ENCODE results near the gene GNAO1. TPM values are rescaled to one million over a fixed set of nuclear protein-coding genes. Genes with fewer than 3 reads are reported as not detected.

The GNAO1 gene
- total RNA-seq, 1 donor = under 0.01 TPM

GRCh38 chr16:56310690-56311089 lies 119.4 kb downstream of the GNAO1 start:
- TF ChIP-seq, protein P1, sequence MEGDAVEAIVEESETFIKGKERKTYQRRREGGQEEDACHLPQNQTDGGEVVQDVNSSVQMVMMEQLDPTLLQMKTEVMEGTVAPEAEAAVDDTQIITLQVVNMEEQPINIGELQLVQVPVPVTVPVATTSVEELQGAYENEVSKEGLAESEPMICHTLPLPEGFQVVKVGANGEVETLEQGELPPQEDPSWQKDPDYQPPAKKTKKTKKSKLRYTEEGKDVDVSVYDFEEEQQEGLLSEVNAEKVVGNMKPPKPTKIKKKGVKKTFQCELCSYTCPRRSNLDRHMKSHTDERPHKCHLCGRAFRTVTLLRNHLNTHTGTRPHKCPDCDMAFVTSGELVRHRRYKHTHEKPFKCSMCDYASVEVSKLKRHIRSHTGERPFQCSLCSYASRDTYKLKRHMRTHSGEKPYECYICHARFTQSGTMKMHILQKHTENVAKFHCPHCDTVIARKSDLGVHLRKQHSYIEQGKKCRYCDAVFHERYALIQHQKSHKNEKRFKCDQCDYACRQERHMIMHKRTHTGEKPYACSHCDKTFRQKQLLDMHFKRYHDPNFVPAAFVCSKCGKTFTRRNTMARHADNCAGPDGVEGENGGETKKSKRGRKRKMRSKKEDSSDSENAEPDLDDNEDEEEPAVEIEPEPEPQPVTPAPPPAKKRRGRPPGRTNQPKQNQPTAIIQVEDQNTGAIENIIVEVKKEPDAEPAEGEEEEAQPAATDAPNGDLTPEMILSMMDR (IDR thresholded peaks at IDR 0.05; ENCODE audit: insufficient read depth, low read depth, low read length) = no peak
- DNase-seq (ENCODE audit: low read depth) = no peak
- H3K4me3 ChIP-seq (ENCODE audit: low read depth, low read length) = no peak overlapping the region

DNA sequence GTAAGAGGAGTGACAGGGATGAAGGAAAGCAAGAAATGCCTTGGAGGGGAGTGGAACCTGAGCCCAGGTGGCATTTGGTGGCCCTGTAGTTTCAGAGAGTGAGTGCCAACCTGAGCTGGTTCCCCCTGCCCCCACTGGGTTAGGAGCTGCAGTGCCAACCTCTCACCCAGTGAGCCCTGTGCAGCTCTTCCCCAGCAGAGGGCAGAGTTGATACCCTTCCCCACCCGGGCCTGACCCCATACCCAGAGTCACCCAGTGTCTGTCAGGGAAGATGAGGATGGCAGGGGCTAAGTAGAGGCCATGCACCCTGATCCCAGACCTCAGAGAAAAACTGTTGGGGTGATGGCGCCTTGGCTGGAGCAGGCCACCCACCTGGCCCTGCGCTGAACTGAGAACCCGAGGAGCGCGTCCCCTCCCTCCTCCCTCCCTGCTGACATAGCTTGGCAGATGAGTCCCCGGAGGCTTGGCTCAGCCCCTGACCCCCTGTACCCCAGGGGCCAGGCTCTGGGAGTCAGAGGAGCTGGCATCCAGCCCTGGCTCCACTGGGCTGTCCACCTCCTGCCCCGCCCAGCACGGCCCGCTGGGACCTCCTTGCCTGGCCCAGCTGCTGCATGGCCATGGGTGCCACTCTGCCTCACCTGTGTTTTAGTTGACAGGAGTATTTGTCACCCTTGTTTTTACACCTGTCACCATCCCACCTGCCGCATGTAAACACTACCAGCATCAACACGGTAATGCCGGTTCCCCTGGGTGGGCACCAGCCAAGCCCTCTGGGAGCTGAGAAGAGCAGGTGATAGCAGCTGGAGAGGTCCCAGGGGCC lies 120.1 kb downstream of the GNAO1 start:
- no peak overlapping the region for H3K4me3 ChIP-seq (ENCODE audit: low read depth, low read length)
- TF ChIP-seq, protein P1 (IDR thresholded peaks at IDR 0.05; ENCODE audit: insufficient read depth, low read depth, low read length) = peak; percentile 18
- DNase-seq (ENCODE audit: low read depth) = no peak

- no peak overlapping the region for H3K4me3 ChIP-seq (ENCODE audit: low read depth, low read length)
- TF ChIP-seq, protein P1 (IDR thresholded peaks at IDR 0.05; ENCODE audit: insufficient read depth, low read depth, low read length) = no peak
- no peak for DNase-seq (ENCODE audit: low read depth)
These were observed 120.7 kb downstream of the GNAO1 start for GRCh38 chr16:56312028-56312300.

GRCh38 chr16:56312556-56312955 lies 121.3 kb downstream of the GNAO1 start:
- H3K4me3 ChIP-seq (ENCODE audit: low read depth, low read length) = no peak overlapping the region
- no peak for DNase-seq (ENCODE audit: low read depth)
- TF ChIP-seq, protein P1 (IDR thresholded peaks at IDR 0.05; ENCODE audit: insufficient read depth, low read depth, low read length) = no peak

DNA sequence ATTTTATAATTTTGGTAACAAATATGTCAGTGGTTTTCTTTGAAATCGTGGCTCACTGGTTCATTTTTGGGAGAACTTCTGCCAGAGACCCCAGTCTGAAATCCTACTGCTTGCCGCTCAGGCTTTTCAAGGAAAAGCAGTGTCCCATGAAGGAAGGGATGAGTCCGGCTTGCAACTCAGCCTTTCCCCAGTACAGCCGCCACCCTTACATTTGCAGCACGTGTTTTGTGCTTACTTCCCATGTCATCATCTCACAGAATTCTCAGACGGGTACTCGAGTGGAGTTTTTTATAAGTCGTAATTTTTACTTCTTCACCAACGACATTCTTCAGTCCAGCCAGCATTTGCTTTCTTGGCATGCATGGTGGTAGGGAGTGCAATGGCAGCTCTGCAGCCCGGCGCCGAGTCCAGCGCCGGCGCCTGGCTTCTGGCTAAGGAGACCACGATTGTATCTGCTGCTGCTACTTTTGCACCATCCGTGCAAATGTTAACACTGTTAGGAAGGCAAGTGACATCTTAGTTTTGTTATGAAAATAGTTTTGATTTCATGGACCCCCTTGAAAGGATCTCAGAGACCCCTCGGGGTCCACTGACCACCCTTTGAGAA lies 123.1 kb downstream of the GNAO1 start:
- H3K4me3 ChIP-seq (ENCODE audit: low read depth, low read length) = no peak overlapping the region
- no peak for DNase-seq (ENCODE audit: low read depth)
- TF ChIP-seq, protein P1 (IDR thresholded peaks at IDR 0.05; ENCODE audit: insufficient read depth, low read depth, low read length) = no peak

- no peak overlapping the region for H3K4me3 ChIP-seq (ENCODE audit: low read depth, low read length)
- no peak for DNase-seq (ENCODE audit: low read depth)
- TF ChIP-seq, protein P1 (IDR thresholded peaks at IDR 0.05; ENCODE audit: insufficient read depth, low read depth, low read length) = no peak
These were observed 124.7 kb downstream of the GNAO1 start for GRCh38 chr16:56315955-56316354.

Data from fibroblast of villous mesenchyme (primary cell).